Measurements from ENCODE around the gene CAST. TPM values are rescaled to one million over a fixed set of nuclear protein-coding genes. Genes with fewer than 3 reads are reported as not detected.

Gene CAST, protein sequence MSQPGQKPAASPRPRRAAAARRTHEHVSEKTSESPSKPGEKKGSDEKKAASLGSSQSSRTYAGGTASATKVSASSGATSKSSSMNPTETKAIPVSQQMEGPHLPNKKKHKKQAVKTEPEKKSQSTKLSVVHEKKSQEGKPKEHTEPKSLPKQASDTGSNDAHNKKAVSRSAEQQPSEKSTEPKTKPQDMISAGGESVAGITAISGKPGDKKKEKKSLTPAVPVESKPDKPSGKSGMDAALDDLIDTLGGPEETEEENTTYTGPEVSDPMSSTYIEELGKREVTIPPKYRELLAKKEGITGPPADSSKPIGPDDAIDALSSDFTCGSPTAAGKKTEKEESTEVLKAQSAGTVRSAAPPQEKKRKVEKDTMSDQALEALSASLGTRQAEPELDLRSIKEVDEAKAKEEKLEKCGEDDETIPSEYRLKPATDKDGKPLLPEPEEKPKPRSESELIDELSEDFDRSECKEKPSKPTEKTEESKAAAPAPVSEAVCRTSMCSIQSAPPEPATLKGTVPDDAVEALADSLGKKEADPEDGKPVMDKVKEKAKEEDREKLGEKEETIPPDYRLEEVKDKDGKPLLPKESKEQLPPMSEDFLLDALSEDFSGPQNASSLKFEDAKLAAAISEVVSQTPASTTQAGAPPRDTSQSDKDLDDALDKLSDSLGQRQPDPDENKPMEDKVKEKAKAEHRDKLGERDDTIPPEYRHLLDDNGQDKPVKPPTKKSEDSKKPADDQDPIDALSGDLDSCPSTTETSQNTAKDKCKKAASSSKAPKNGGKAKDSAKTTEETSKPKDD
- total RNA-seq, result 79.4 TPM

DNA sequence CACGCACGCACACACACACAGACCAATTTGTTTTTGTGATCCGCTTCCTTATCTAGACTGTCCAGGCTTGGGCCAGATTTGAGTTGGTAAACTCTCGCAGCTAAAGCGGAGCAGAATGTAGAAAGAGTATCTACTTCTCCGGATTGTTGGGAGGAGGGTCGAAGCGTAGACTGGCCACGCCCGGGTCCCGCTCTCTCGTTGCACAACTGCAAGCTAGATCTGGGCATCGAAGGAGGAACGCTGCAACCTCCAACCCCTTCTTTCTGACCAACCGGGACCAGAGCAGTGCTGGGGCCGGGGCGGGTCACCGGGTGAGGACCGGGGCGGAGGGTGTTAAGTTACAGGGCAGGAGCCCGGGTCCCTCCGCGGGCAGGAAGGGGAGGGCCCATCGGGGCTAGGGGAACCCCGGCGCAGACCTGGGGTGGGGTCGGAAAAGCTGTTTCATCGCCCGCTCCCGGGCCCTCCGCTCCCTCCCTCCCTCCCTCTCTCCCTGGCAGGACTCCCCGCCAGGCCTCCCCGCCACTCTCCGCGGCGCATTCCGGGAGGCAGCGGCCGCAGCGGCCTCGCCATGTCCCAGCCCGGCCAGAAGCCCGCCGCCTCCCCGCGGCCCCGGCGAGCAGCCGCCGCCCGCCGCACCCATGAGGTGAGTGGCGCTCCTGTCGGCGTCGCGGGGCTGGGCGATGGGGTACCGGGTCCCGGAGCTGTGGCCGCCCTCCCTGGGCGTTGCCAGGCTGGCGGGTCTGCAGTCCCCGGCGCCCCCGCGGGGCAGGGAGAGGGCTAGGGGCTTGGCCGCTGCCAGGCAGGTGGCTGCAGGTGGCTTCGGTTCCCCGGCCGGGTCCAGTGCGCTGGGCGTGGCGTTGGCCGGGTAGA lies at the start of gene CAST:
TSS of gene CAST (plus strand) at position 522 of the 870 bp plus-strand sequence. CDS start at position 569, 47 bp downstream.

Other genes starting within 250 kb of the CAST start
- 0.18 TPM for gene PCSK1, start 229.1 kb upstream of the CAST start, total RNA-seq
- gene ERAP1, start 145.6 kb downstream of the CAST start, total RNA-seq, result 44.5 TPM
- gene ERAP2, start 214.1 kb downstream of the CAST start, total RNA-seq, result 5.0 TPM